ENCODE measurements around the gene KCNJ9. TPM values are rescaled to one million over a fixed set of nuclear protein-coding genes. Genes with fewer than 3 reads are reported as not detected.

The KCNJ9 gene
- polyA plus RNA-seq, 3 donors: not detected

DNA sequence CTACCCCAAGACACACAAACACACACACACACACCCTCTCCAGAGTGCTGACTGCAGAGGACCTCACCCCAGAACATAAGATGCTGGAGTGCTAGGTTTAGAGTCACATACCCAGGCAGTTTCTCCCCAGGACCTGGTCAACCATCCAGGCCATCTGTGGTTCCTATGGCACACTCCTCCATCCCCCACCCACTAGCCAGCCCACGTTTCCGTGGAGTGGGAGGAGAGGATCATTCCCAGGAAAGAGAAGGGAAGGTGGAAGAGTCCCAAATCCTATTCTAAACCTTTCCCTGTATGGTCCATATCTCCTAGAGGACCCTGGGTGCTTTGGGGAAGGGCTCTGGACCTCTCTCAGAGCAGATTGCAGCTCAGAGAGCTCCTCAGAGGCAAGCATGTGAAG, 1.1 kb downstream of the KCNJ9 start:
- Histone ChIP-seq H3K4me1 (ENCODE audit: control insufficient read depth in 1 of 2, insufficient read depth in 2 of 2, low read length in 2 of 2) (peaks cover 15 to 23% of the 10 kb centered on the region in 2 donors), H3K4me3 (replicated peaks in 1 of 3; ENCODE audit: low read depth in 2 of 3, low read length in 3 of 3) (no peak overlapping the region), H3K79me2 (ENCODE audit: insufficient read depth, low read length) (no peaks in the 10 kb centered on the region), H3K9ac (ENCODE audit: insufficient read depth, low read length, poor library complexity, severe bottlenecking) (no peak overlapping the region), H3K36me3 (replicated peaks in 1 of 2; ENCODE audit: control insufficient read depth in 1 of 2, insufficient read depth in 2 of 2, low read length in 2 of 2) (no peaks in the 10 kb centered on the region), H3K27ac (ENCODE audit: low read depth in 1 of 2, low read length in 2 of 2) (no peak overlapping the region), H3K4me2 (replicated peaks; ENCODE audit: extremely low read depth, low read length, poor library complexity, severe bottlenecking) (no peak overlapping the region), H3K9me3 (replicated peaks in 1 of 2; ENCODE audit: control insufficient read depth in 1 of 2, insufficient read depth in 1 of 2, low read length in 2 of 2) (no peaks in the 10 kb centered on the region), H3K27me3 (ENCODE audit: control insufficient read depth in 2 of 2, insufficient read depth in 2 of 2, low read length in 2 of 2) (peaks cover 27 to 55% of the 10 kb centered on the region in 2 donors), H4K20me1 (ENCODE audit: insufficient read depth, low read length) (no peaks in the 10 kb centered on the region), H2AFZ (ENCODE audit: insufficient read depth, low read depth, low read length, poor library complexity, severe bottlenecking) (no peak overlapping the region)
- peak overlapping the region in 1 of 2 donors; percentile 71 for H3K4me3 Mint-ChIP-seq
- TF ChIP-seq CTCF (IDR thresholded peaks at IDR 0.05): no peak
- peaks cover 29 to 63% (median 50%) of the 10 kb centered on the region in 3 donors for H3K27me3 Mint-ChIP-seq (ENCODE audit: low read depth in 3 of 3)
- H3K36me3 Mint-ChIP-seq: peaks cover 0 to 6% of the 10 kb centered on the region in 2 donors
- peaks cover 21% of the 10 kb centered on the region for H3K4me1 Mint-ChIP-seq
- no peak for DNase-seq
- peaks cover 0 to 9% (median 0%) of the 10 kb centered on the region in 7 donors for H3K9me3 Mint-ChIP-seq
- no peak overlapping the region for H3K27ac Mint-ChIP-seq
- WGBS (ENCODE audit: insufficient coverage): no CpG with 5 or more reads among the region's 2 CpGs
- intact Hi-C loops (cut with micrococcal nuclease): loop anchor here (5.0 kb wide), 1 partner anchor 35 kb away; no protein-coding TSS in a partner anchor

DNA sequence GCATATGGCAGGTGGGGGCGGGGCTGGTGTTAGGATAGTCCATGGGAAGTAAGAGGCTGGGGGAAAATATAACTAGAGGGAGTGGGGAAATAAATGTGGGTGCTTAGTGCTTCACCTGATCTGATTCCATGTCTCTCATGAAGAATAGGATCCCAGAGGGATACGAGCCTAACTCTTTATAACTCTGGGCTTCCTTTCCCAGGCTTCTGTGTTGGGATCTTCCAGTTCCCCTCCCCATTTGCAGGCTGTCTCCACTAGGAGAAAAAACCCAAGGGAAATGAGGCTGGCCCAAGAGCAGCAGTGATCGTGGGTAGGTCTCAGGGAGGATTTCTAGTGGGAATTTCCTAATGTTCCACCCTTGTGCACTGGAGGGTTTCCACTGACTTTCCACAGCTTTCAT, 1.6 kb downstream of the KCNJ9 start:
- Histone ChIP-seq H3K27me3 (ENCODE audit: control insufficient read depth in 2 of 2, insufficient read depth in 2 of 2, low read length in 2 of 2) (peaks cover 27 to 55% of the 10 kb centered on the region in 2 donors), H3K9ac (ENCODE audit: insufficient read depth, low read length, poor library complexity, severe bottlenecking) (no peak overlapping the region), H3K27ac (ENCODE audit: low read depth in 1 of 2, low read length in 2 of 2) (no peak overlapping the region), H3K36me3 (replicated peaks in 1 of 2; ENCODE audit: control insufficient read depth in 1 of 2, insufficient read depth in 2 of 2, low read length in 2 of 2) (no peaks in the 10 kb centered on the region), H3K9me3 (replicated peaks in 1 of 2; ENCODE audit: control insufficient read depth in 1 of 2, insufficient read depth in 1 of 2, low read length in 2 of 2) (no peaks in the 10 kb centered on the region), H3K4me1 (ENCODE audit: control insufficient read depth in 1 of 2, insufficient read depth in 2 of 2, low read length in 2 of 2) (peaks cover 10 to 18% of the 10 kb centered on the region in 2 donors), H3K4me2 (replicated peaks; ENCODE audit: extremely low read depth, low read length, poor library complexity, severe bottlenecking) (no peak overlapping the region), H2AFZ (ENCODE audit: insufficient read depth, low read depth, low read length, poor library complexity, severe bottlenecking) (no peak overlapping the region), H4K20me1 (ENCODE audit: insufficient read depth, low read length) (no peaks in the 10 kb centered on the region), H3K4me3 (replicated peaks in 1 of 3; ENCODE audit: low read depth in 2 of 3, low read length in 3 of 3) (no peak overlapping the region), H3K79me2 (ENCODE audit: insufficient read depth, low read length) (no peaks in the 10 kb centered on the region)
- intact Hi-C loops (cut with micrococcal nuclease): loop anchor here (5.0 kb wide), 1 partner anchor 36 kb away; no protein-coding TSS in a partner anchor
- H3K36me3 Mint-ChIP-seq: peaks cover 0 to 6% of the 10 kb centered on the region in 2 donors
- H3K27ac Mint-ChIP-seq: peak overlapping the region in 1 of 7 donors; percentile 25
- peak overlapping the region in 1 of 2 donors; percentile 77 for H3K4me3 Mint-ChIP-seq
- H3K27me3 Mint-ChIP-seq (ENCODE audit: low read depth in 3 of 3): peaks cover 31 to 63% (median 50%) of the 10 kb centered on the region in 3 donors
- H3K4me1 Mint-ChIP-seq: peaks cover 20% of the 10 kb centered on the region
- peaks cover 0 to 9% (median 0%) of the 10 kb centered on the region in 7 donors for H3K9me3 Mint-ChIP-seq
- DNase-seq: no peak
- 92% methylated on average over 2 of the region's 3 CpGs for WGBS (ENCODE audit: insufficient coverage)
- TF ChIP-seq CTCF (IDR thresholded peaks at IDR 0.05): no peak

All from CD14-positive monocyte (primary cell).